ENCODE data around the gene HOXB5.
A peak's percentile ranks its signal among the peaks of the same experiment; 100 is the strongest.

The HOXB5 gene

GRCh38 chr17:48565022-48565554 lies 28.5 kb downstream of the HOXB5 start:
- Histone ChIP-seq H3K9me3 (ENCODE audit: control insufficient read depth in 1 of 2, low read length in 2 of 2) (no peaks in the 10 kb centered on the region), H3K9ac (ENCODE audit: low read depth in 1 of 2, low read length in 2 of 2) (no peak overlapping the region), H3K27me3 (ENCODE audit: control insufficient read depth in 1 of 2, insufficient read depth in 2 of 2, low read length in 2 of 2) (peaks cover 64 to 75% of the 10 kb centered on the region in 2 donors), H3K27ac (ENCODE audit: low read depth, low read length) (no peak overlapping the region), H3K36me3 (ENCODE audit: control insufficient read depth in 1 of 2, insufficient read depth in 2 of 2, low read length in 2 of 2) (no peaks in the 10 kb centered on the region), H3K4me1 (ENCODE audit: control insufficient read depth in 1 of 2, insufficient read depth in 2 of 2, low read length in 2 of 2) (peaks cover 15 to 21% of the 10 kb centered on the region in 2 donors), H3K4me3 (ENCODE audit: low read depth in 1 of 2, low read length in 2 of 2) (no peak overlapping the region)

GRCh38 chr17:48564188-48565021 lies 29.2 kb downstream of the HOXB5 start:
- H3K9ac ChIP-seq (ENCODE audit: low read depth in 1 of 2, low read length in 2 of 2) = no peak overlapping the region
- no peaks in the 10 kb centered on the region for H3K36me3 ChIP-seq (ENCODE audit: control insufficient read depth in 1 of 2, insufficient read depth in 2 of 2, low read length in 2 of 2)
- peak overlapping the region in 1 of 2 donors; percentile 43 for H3K4me3 ChIP-seq (ENCODE audit: low read depth in 1 of 2, low read length in 2 of 2)
- H3K27me3 ChIP-seq (ENCODE audit: control insufficient read depth in 1 of 2, insufficient read depth in 2 of 2, low read length in 2 of 2) = peaks cover 66 to 75% of the 10 kb centered on the region in 2 donors
- H3K4me1 ChIP-seq (ENCODE audit: control insufficient read depth in 1 of 2, insufficient read depth in 2 of 2, low read length in 2 of 2) = peaks cover 11 to 28% of the 10 kb centered on the region in 2 donors
- H3K9me3 ChIP-seq (ENCODE audit: control insufficient read depth in 1 of 2, low read length in 2 of 2) = no peaks in the 10 kb centered on the region
- no peak overlapping the region for H3K27ac ChIP-seq (ENCODE audit: low read depth, low read length)

- peaks cover 66 to 75% of the 10 kb centered on the region in 2 donors for H3K27me3 ChIP-seq (ENCODE audit: control insufficient read depth in 1 of 2, insufficient read depth in 2 of 2, low read length in 2 of 2)
- no peak overlapping the region for H3K27ac ChIP-seq (ENCODE audit: low read depth, low read length)
Measured at GRCh38 chr17:48563867-48564187, 29.8 kb downstream of the HOXB5 start.

GRCh38 chr17:48563385-48563838 lies 30.2 kb downstream of the HOXB5 start:
- peak overlapping the region in 1 of 2 donors; percentile 21 for H3K4me3 ChIP-seq (ENCODE audit: low read depth in 1 of 2, low read length in 2 of 2)
- no peaks in the 10 kb centered on the region for H3K9me3 ChIP-seq (ENCODE audit: control insufficient read depth in 1 of 2, low read length in 2 of 2)
- no peak overlapping the region for H3K9ac ChIP-seq (ENCODE audit: low read depth in 1 of 2, low read length in 2 of 2)
- peaks cover 67 to 75% of the 10 kb centered on the region in 2 donors for H3K27me3 ChIP-seq (ENCODE audit: control insufficient read depth in 1 of 2, insufficient read depth in 2 of 2, low read length in 2 of 2)
- peaks cover 11 to 29% of the 10 kb centered on the region in 2 donors for H3K4me1 ChIP-seq (ENCODE audit: control insufficient read depth in 1 of 2, insufficient read depth in 2 of 2, low read length in 2 of 2)
- no peak overlapping the region for H3K27ac ChIP-seq (ENCODE audit: low read depth, low read length)
- H3K36me3 ChIP-seq (ENCODE audit: control insufficient read depth in 1 of 2, insufficient read depth in 2 of 2, low read length in 2 of 2) = no peaks in the 10 kb centered on the region

More at GRCh38 chr17:48563867-48564187, 29.8 kb downstream of the HOXB5 start:
- H3K9ac ChIP-seq (ENCODE audit: low read depth in 1 of 2, low read length in 2 of 2) = no peak overlapping the region
- H3K9me3 ChIP-seq (ENCODE audit: control insufficient read depth in 1 of 2, low read length in 2 of 2) = no peaks in the 10 kb centered on the region
- no peak overlapping the region for H3K4me3 ChIP-seq (ENCODE audit: low read depth in 1 of 2, low read length in 2 of 2)
- no peaks in the 10 kb centered on the region for H3K36me3 ChIP-seq (ENCODE audit: control insufficient read depth in 1 of 2, insufficient read depth in 2 of 2, low read length in 2 of 2)
- H3K4me1 ChIP-seq (ENCODE audit: control insufficient read depth in 1 of 2, insufficient read depth in 2 of 2, low read length in 2 of 2) = peaks cover 11 to 29% of the 10 kb centered on the region in 2 donors

GRCh38 chr17:48562934-48563333 lies 30.6 kb downstream of the HOXB5 start:
- Histone ChIP-seq H3K4me3 (ENCODE audit: low read depth in 1 of 2, low read length in 2 of 2) (peak overlapping the region in 1 of 2 donors; percentile 21), H3K27me3 (ENCODE audit: control insufficient read depth in 1 of 2, insufficient read depth in 2 of 2, low read length in 2 of 2) (peaks cover 68 to 77% of the 10 kb centered on the region in 2 donors), H3K9me3 (ENCODE audit: control insufficient read depth in 1 of 2, low read length in 2 of 2) (no peaks in the 10 kb centered on the region), H3K9ac (ENCODE audit: low read depth in 1 of 2, low read length in 2 of 2) (no peak overlapping the region), H3K27ac (ENCODE audit: low read depth, low read length) (no peak overlapping the region), H3K36me3 (ENCODE audit: control insufficient read depth in 1 of 2, insufficient read depth in 2 of 2, low read length in 2 of 2) (no peaks in the 10 kb centered on the region), H3K4me1 (ENCODE audit: control insufficient read depth in 1 of 2, insufficient read depth in 2 of 2, low read length in 2 of 2) (peaks cover 11 to 29% of the 10 kb centered on the region in 2 donors)

GRCh38 chr17:48561884-48562810 lies 31.4 kb downstream of the HOXB5 start:
- Histone ChIP-seq H3K9ac (ENCODE audit: low read depth in 1 of 2, low read length in 2 of 2) (no peak overlapping the region), H3K4me3 (ENCODE audit: low read depth in 1 of 2, low read length in 2 of 2) (peak overlapping the region in 1 of 2 donors; percentile 17), H3K27me3 (ENCODE audit: control insufficient read depth in 1 of 2, insufficient read depth in 2 of 2, low read length in 2 of 2) (peaks cover 66 to 77% of the 10 kb centered on the region in 2 donors), H3K36me3 (ENCODE audit: control insufficient read depth in 1 of 2, insufficient read depth in 2 of 2, low read length in 2 of 2) (no peaks in the 10 kb centered on the region), H3K27ac (ENCODE audit: low read depth, low read length) (no peak overlapping the region), H3K4me1 (ENCODE audit: control insufficient read depth in 1 of 2, insufficient read depth in 2 of 2, low read length in 2 of 2) (peaks cover 11 to 31% of the 10 kb centered on the region in 2 donors), H3K9me3 (ENCODE audit: control insufficient read depth in 1 of 2, low read length in 2 of 2) (no peaks in the 10 kb centered on the region)

- Histone ChIP-seq H3K36me3 (ENCODE audit: control insufficient read depth in 1 of 2, insufficient read depth in 2 of 2, low read length in 2 of 2) (no peaks in the 10 kb centered on the region), H3K9me3 (ENCODE audit: control insufficient read depth in 1 of 2, low read length in 2 of 2) (no peaks in the 10 kb centered on the region), H3K27ac (ENCODE audit: low read depth, low read length) (peak overlapping the region; percentile 58), H3K9ac (ENCODE audit: low read depth in 1 of 2, low read length in 2 of 2) (peak overlapping the region in 1 of 2 donors; percentile 30), H3K4me3 (ENCODE audit: low read depth in 1 of 2, low read length in 2 of 2) (no peak overlapping the region), H3K27me3 (ENCODE audit: control insufficient read depth in 1 of 2, insufficient read depth in 2 of 2, low read length in 2 of 2) (peaks cover 65 to 69% of the 10 kb centered on the region in 2 donors), H3K4me1 (ENCODE audit: control insufficient read depth in 1 of 2, insufficient read depth in 2 of 2, low read length in 2 of 2) (peaks cover 12 to 30% of the 10 kb centered on the region in 2 donors)
Measured at GRCh38 chr17:48559840-48560817, 33.5 kb downstream of the HOXB5 start.

- Histone ChIP-seq H3K4me1 (ENCODE audit: control insufficient read depth in 1 of 2, insufficient read depth in 2 of 2, low read length in 2 of 2) (peaks cover 12 to 30% of the 10 kb centered on the region in 2 donors), H3K9ac (ENCODE audit: low read depth in 1 of 2, low read length in 2 of 2) (peak overlapping the region in 1 of 2 donors; percentile 30), H3K4me3 (ENCODE audit: low read depth in 1 of 2, low read length in 2 of 2) (no peak overlapping the region), H3K9me3 (ENCODE audit: control insufficient read depth in 1 of 2, low read length in 2 of 2) (no peaks in the 10 kb centered on the region), H3K36me3 (ENCODE audit: control insufficient read depth in 1 of 2, insufficient read depth in 2 of 2, low read length in 2 of 2) (no peaks in the 10 kb centered on the region), H3K27ac (ENCODE audit: low read depth, low read length) (peak overlapping the region; percentile 58), H3K27me3 (ENCODE audit: control insufficient read depth in 1 of 2, insufficient read depth in 2 of 2, low read length in 2 of 2) (peaks cover 61 to 68% of the 10 kb centered on the region in 2 donors)
Measured at GRCh38 chr17:48559122-48559839, 34.3 kb downstream of the HOXB5 start.

- no peak overlapping the region for H3K4me3 ChIP-seq (ENCODE audit: low read depth in 1 of 2, low read length in 2 of 2)
- peaks cover 63 to 71% of the 10 kb centered on the region in 2 donors for H3K27me3 ChIP-seq (ENCODE audit: control insufficient read depth in 1 of 2, insufficient read depth in 2 of 2, low read length in 2 of 2)
- no peaks in the 10 kb centered on the region for H3K9me3 ChIP-seq (ENCODE audit: control insufficient read depth in 1 of 2, low read length in 2 of 2)
- H3K27ac ChIP-seq (ENCODE audit: low read depth, low read length) = no peak overlapping the region
- no peak overlapping the region for H3K9ac ChIP-seq (ENCODE audit: low read depth in 1 of 2, low read length in 2 of 2)
- no peaks in the 10 kb centered on the region for H3K36me3 ChIP-seq (ENCODE audit: control insufficient read depth in 1 of 2, insufficient read depth in 2 of 2, low read length in 2 of 2)
- H3K4me1 ChIP-seq (ENCODE audit: control insufficient read depth in 1 of 2, insufficient read depth in 2 of 2, low read length in 2 of 2) = peaks cover 12 to 30% of the 10 kb centered on the region in 2 donors
Measured at GRCh38 chr17:48558831-48559121, 34.8 kb downstream of the HOXB5 start.

Data from duodenal mucosa (tissue), 2 donors.